Femur (tissue), 1 donor: ENCODE data around the gene BANF1.

Experiments
- DNase-seq: peaks from one replicate; pipeline ENCODE4 v3.0.0-alpha.2; 2017

Gene BANF1

GRCh38 chr11:66042227-66042995 is 40.1 kb downstream of the BANF1 start:
- no peak for DNase-seq

- DNase-seq: no peak
Observed at GRCh38 chr11:66042996-66043906, 40.9 kb downstream of the BANF1 start.

- DNase-seq: no peak
Observed at GRCh38 chr11:66044757-66045156, 42.5 kb downstream of the BANF1 start.

- DNase-seq: peak; percentile 82
Observed at GRCh38 chr11:66045177-66045639, 42.9 kb downstream of the BANF1 start.

GRCh38 chr11:66046901-66047300 is 44.6 kb downstream of the BANF1 start:
- no peak for DNase-seq

- DNase-seq: no peak
Observed at GRCh38 chr11:66047541-66048365, 45.5 kb downstream of the BANF1 start.

GRCh38 chr11:66048547-66049323 is 46.4 kb downstream of the BANF1 start, which contains the start of gene GAL3ST3:
Gene GAL3ST3 (minus strand): TSS chr11:66049161. CDS start chr11:66045415, 3,746 bp downstream.
- DNase-seq: peak; percentile 52

- DNase-seq: no peak
Observed at GRCh38 chr11:66050581-66051231, 48.4 kb downstream of the BANF1 start.

GRCh38 chr11:66051371-66051765 is 49.1 kb downstream of the BANF1 start:
- no peak for DNase-seq

GRCh38 chr11:66051766-66052663 is 49.7 kb downstream of the BANF1 start, which contains the start of gene SF3B2:
Gene SF3B2 (plus strand): TSS chr11:66052364. CDS start chr11:66052385, 21 bp downstream.
- DNase-seq: peak; percentile 99

GRCh38 chr11:66052664-66052982 is 50.3 kb downstream of the BANF1 start:
- DNase-seq: no peak
